Trophoblast cell (in vitro differentiated cells and primary cell): ENCODE measurements around the gene MAPRE3.

Experiments
- DNase-seq, 2 donors: peaks; one replicate each; pipeline ENCODE4 v3.0.0-alpha.2; 2016
- H2AFZ ChIP-seq: 2 replicates; pipeline ENCODE4 v1.6.1; 2013; ENCODE audit warnings: low read length, moderate library complexity, mild to moderate bottlenecking; ENCODE audit not compliant: insufficient read depth, poor library complexity
- H2AK5ac ChIP-seq: 2 replicates; pipeline ENCODE4 v1.6.1; 2013; ENCODE audit warnings: mild to moderate bottlenecking, low read length
- H2BK120ac ChIP-seq: 2 replicates; pipeline ENCODE4 v1.6.1; 2013; ENCODE audit warnings: low read length, mild to moderate bottlenecking, moderate library complexity; ENCODE audit not compliant: insufficient read depth, poor library complexity
- H2BK12ac ChIP-seq: 2 replicates; pipeline ENCODE4 v1.6.1; 2013; ENCODE audit warnings: mild to moderate bottlenecking, low read length, moderate library complexity
- H2BK5ac ChIP-seq: 2 replicates; pipeline ENCODE4 v1.6.1; 2013; ENCODE audit warnings: low read length, low read depth, moderate library complexity, mild to moderate bottlenecking; ENCODE audit not compliant: poor library complexity
- H3K14ac ChIP-seq: 2 replicates; pipeline ENCODE4 v1.6.1; 2013; ENCODE audit warnings: mild to moderate bottlenecking, low read length
- H3K18ac ChIP-seq: 2 replicates; pipeline ENCODE4 v1.6.1; 2013; ENCODE audit warnings: mild to moderate bottlenecking, low read length
- H3K23ac ChIP-seq: 2 replicates; pipeline ENCODE4 v1.6.1; 2013; ENCODE audit warnings: low read length
- H3K27ac ChIP-seq: 2 replicates; pipeline ENCODE4 v1.5.1; 2013; ENCODE audit warnings: low read depth, mild to moderate bottlenecking, inconsistent platforms, low read length, moderate library complexity
- H3K27me3 ChIP-seq: 2 replicates; pipeline ENCODE4 v1.6.1; 2013; ENCODE audit warnings: inconsistent platforms, mild to moderate bottlenecking, low read length, moderate library complexity; ENCODE audit not compliant: insufficient read depth
- H3K36me3 ChIP-seq, 2 experiments: 1 replicate in 1 of 2; 2 replicates in 1 of 2; pipeline ENCODE4 v1.6.1; 2013; ENCODE audit warnings: low read length in 2 of 2, mild to moderate bottlenecking in 2 of 2, moderate library complexity in 1 of 2; ENCODE audit not compliant: insufficient read depth in 2 of 2, control insufficient read depth in 1 of 2
- H3K4ac ChIP-seq: 2 replicates; pipeline ENCODE4 v1.6.1; 2013; ENCODE audit warnings: low read depth, mild to moderate bottlenecking, low read length, moderate library complexity
- H3K4me1 ChIP-seq, 2 experiments: 1 replicate in 1 of 2; 2 replicates in 1 of 2; pipeline ENCODE4 v1.6.1; 2013; ENCODE audit warnings: low read length in 2 of 2, mild to moderate bottlenecking in 2 of 2, moderate library complexity in 1 of 2; ENCODE audit not compliant: insufficient read depth in 2 of 2, control insufficient read depth in 1 of 2
- H3K4me2 ChIP-seq: 2 replicates; pipeline ENCODE4 v1.6.1; 2013; ENCODE audit warnings: inconsistent platforms, mild to moderate bottlenecking, low read length, moderate library complexity
- H3K4me3 ChIP-seq: 2 replicates; pipeline ENCODE4 v1.5.1; 2013; ENCODE audit warnings: mild to moderate bottlenecking, low read depth, low read length, inconsistent platforms
- H3K79me1 ChIP-seq: one replicate; pipeline ENCODE4 v1.6.1; 2013; ENCODE audit warnings: low read length
- H3K79me2 ChIP-seq: 2 replicates; pipeline ENCODE4 v1.6.1; 2013; ENCODE audit warnings: low read length, mild to moderate bottlenecking; ENCODE audit not compliant: control insufficient read depth, insufficient read depth, poor library complexity
- H3K9ac ChIP-seq: 2 replicates; pipeline ENCODE4 v1.6.1; 2013; ENCODE audit warnings: mild to moderate bottlenecking, low read length
- H3K9me3 ChIP-seq: 2 replicates; pipeline ENCODE4 v1.6.1; 2013; ENCODE audit warnings: low read depth, mild to moderate bottlenecking, control low read depth, inconsistent platforms, low read length; ENCODE audit not compliant: insufficient read depth
- H4K12ac ChIP-seq: 2 replicates; pipeline ENCODE4 v1.6.1; 2013; ENCODE audit warnings: low read depth, mild to moderate bottlenecking, low read length, moderate library complexity
- H4K8ac ChIP-seq: 2 replicates; pipeline ENCODE4 v1.6.1; 2013; ENCODE audit warnings: low read depth, mild to moderate bottlenecking, low read length, moderate library complexity
- H4K91ac ChIP-seq: one replicate; pipeline ENCODE4 v1.6.1; 2013; ENCODE audit warnings: low read depth, mild to moderate bottlenecking, low read length, moderate library complexity
- WGBS: extraction: QIAGEN DNeasy Blood & Tissue Kit; methylation state at CpG from one replicate; pipeline ENCODE4 v1.1.7; 2013; ENCODE audit warnings: missing lambda C conversion rate; ENCODE audit not compliant: insufficient read length, insufficient coverage; ENCODE audit errors: extremely low coverage; 5-methylcytosine and 5-hydroxymethylcytosine counted together

Gene MAPRE3

GRCh38 chr2:26983746-26984145 is 13.3 kb downstream of the MAPRE3 start:
- Histone ChIP-seq H4K8ac (no peak overlapping the region), H4K91ac (no peak overlapping the region), H3K36me3 (no peaks in the 10 kb centered on the region), H4K12ac (no peak overlapping the region), H3K4me1 (peaks cover 0 to 3% of the 10 kb centered on the region in 2 experiments), H3K4me3 (no peak overlapping the region), H3K18ac (no peak overlapping the region), H3K9me3 (peaks cover 1% of the 10 kb centered on the region), H3K79me1 (no peaks in the 10 kb centered on the region), H3K23ac (no peak overlapping the region), H3K27me3 (peaks cover 2% of the 10 kb centered on the region), H2BK120ac (no peak overlapping the region), H3K4ac (no peak overlapping the region), H3K14ac (no peak overlapping the region), H2AFZ (no peak overlapping the region), H2AK5ac (no peak overlapping the region), H2BK12ac (no peak overlapping the region), H2BK5ac (no peak overlapping the region), H3K79me2 (no peaks in the 10 kb centered on the region), H3K27ac (no peak overlapping the region), H3K4me2 (no peak overlapping the region), H3K9ac (no peak overlapping the region)
- WGBS: no CpG with 5 or more reads among the region's 3 CpGs
- no peak for DNase-seq

GRCh38 chr2:26985807-26986206 is 15.4 kb downstream of the MAPRE3 start:
- Histone ChIP-seq H2BK5ac (no peak overlapping the region), H2AK5ac (no peak overlapping the region), H2BK12ac (no peak overlapping the region), H3K27me3 (peaks cover 2% of the 10 kb centered on the region), H3K4ac (no peak overlapping the region), H3K4me3 (no peak overlapping the region), H4K12ac (no peak overlapping the region), H2BK120ac (no peak overlapping the region), H3K4me2 (no peak overlapping the region), H3K36me3 (no peaks in the 10 kb centered on the region), H3K23ac (no peak overlapping the region), H3K9me3 (peaks cover 1% of the 10 kb centered on the region), H3K27ac (no peak overlapping the region), H3K4me1 (no peaks in the 10 kb centered on the region), H3K79me2 (no peaks in the 10 kb centered on the region), H3K9ac (no peak overlapping the region), H4K91ac (no peak overlapping the region), H3K18ac (no peak overlapping the region), H2AFZ (no peak overlapping the region), H4K8ac (no peak overlapping the region), H3K79me1 (no peaks in the 10 kb centered on the region), H3K14ac (no peak overlapping the region)
- WGBS: no CpG with 5 or more reads among the region's 4 CpGs
- no peak for DNase-seq

GRCh38 chr2:26986576-26986975 is 16.1 kb downstream of the MAPRE3 start:
- no peak overlapping the region for H4K8ac ChIP-seq
- no peak overlapping the region for H3K4ac ChIP-seq
- no peak overlapping the region for H3K18ac ChIP-seq
- DNase-seq: no peak
- no peak overlapping the region for H3K9ac ChIP-seq
- no peak overlapping the region for H2AFZ ChIP-seq
- WGBS: no CpG with 5 or more reads among the region's 5 CpGs
- H3K27me3 ChIP-seq: peaks cover 2% of the 10 kb centered on the region
- no peak overlapping the region for H2BK120ac ChIP-seq
- H3K4me1 ChIP-seq: peaks cover 0 to 4% of the 10 kb centered on the region in 2 experiments
- no peak overlapping the region for H2AK5ac ChIP-seq
- no peak overlapping the region for H2BK5ac ChIP-seq
- peaks cover 1% of the 10 kb centered on the region for H3K9me3 ChIP-seq
- no peaks in the 10 kb centered on the region for H3K79me2 ChIP-seq
- no peak overlapping the region for H2BK12ac ChIP-seq
- no peak overlapping the region for H4K91ac ChIP-seq
- no peaks in the 10 kb centered on the region for H3K79me1 ChIP-seq
- no peaks in the 10 kb centered on the region for H3K36me3 ChIP-seq
- no peak overlapping the region for H3K27ac ChIP-seq
- no peak overlapping the region for H4K12ac ChIP-seq
- H3K23ac ChIP-seq: no peak overlapping the region
- H3K4me2 ChIP-seq: no peak overlapping the region
- no peak overlapping the region for H3K4me3 ChIP-seq
- H3K14ac ChIP-seq: no peak overlapping the region

- Histone ChIP-seq H4K8ac (no peak overlapping the region), H3K4me3 (no peak overlapping the region), H3K4me1 (peaks cover 0 to 4% of the 10 kb centered on the region in 2 experiments), H3K79me2 (no peaks in the 10 kb centered on the region), H3K27ac (no peak overlapping the region), H2BK120ac (no peak overlapping the region), H3K9ac (no peak overlapping the region), H3K4ac (no peak overlapping the region), H4K91ac (no peak overlapping the region), H3K9me3 (peaks cover 1% of the 10 kb centered on the region), H3K27me3 (peaks cover 2% of the 10 kb centered on the region), H2BK12ac (no peak overlapping the region), H3K23ac (no peak overlapping the region), H2BK5ac (no peak overlapping the region), H2AFZ (no peak overlapping the region), H4K12ac (no peak overlapping the region), H3K36me3 (no peaks in the 10 kb centered on the region), H3K14ac (no peak overlapping the region), H3K18ac (no peak overlapping the region), H3K4me2 (no peak overlapping the region), H3K79me1 (no peaks in the 10 kb centered on the region), H2AK5ac (no peak overlapping the region)
- DNase-seq: no peak
- no CpG with 5 or more reads among the region's 4 CpGs for WGBS
These were observed 17.8 kb downstream of the MAPRE3 start for GRCh38 chr2:26988058-26988860.
